Measurements from ENCODE around the gene SLC4A5.
A peak's percentile ranks its signal among the peaks of the same experiment; 100 is the strongest.
"Not testable (repeated sequence)": the region's sequence is repeated elsewhere in the genome, so short reads cannot be mapped to it uniquely, and the experiment has no call there.

SLC4A5 gene

DNA sequence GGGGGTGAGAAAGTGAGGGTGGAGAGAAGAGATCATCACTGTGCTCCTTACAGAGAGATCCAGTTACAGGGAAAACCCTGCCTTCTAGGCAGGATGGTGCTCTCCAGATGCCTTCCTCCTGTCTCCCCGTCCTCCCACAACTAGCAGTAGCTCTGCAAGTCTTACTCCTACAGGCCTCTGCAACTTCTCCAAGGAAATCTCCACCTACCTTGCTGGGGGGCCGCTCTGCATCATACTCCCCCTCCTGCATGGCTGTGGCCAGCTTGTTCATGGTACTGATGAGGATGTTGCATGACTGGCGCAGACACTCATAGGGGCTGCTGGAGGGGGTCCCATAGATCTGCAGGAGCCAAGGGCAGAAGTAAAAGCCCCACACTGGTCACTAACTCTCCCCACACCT, 22.8 kb upstream of the SLC4A5 start:
- DNase-seq = no peak

DNA sequence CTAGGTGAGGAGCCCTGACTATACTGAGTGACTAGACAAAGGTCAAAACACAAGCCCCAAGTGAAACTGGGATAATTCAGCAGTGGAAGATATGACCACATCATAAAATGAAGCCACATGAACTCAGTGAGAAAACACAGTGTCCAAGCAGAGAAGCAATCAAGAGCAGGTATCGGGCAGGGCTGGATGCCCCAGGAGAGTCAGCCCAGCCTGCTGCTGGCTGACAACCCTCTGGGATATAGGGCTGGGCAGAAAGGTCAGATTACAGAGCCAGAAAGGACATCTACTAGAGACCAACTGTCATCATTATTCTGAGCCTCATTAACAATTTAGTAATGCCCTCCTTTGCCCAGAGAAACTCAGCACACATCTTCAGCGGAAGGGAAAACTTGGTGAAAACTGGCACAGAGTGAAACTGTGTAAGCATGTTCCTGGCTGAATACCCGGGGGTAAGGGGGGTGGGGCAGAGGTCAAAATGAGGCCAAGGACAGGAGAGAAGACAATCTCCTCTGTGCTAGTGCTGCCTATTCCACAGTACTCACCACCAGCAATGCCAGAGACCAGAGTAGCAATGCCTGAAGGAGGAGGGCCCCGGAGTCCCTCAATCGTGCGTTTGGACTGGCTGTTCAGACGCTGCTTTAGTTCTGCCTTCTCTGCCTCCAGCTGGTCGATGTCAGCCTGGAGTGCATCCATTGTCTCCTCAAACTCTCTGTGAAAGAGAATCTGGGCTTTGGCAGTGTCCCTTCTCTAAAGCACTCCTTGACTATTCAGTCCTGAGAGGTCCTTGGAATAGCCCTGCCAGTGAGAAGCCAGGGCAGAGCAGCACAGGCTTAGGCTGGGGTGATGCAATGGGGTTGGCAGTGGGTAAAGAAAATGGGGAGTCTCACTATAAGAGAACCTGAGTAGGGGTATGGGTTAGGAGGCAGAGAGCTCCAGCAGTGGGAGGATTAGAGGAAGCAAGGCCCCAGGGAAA, 21.6 kb upstream of the SLC4A5 start:
- DNase-seq = no peak

- no peak for DNase-seq
These were observed 18.1 kb upstream of the SLC4A5 start for GRCh38 chr2:74361327-74361726.

DNA sequence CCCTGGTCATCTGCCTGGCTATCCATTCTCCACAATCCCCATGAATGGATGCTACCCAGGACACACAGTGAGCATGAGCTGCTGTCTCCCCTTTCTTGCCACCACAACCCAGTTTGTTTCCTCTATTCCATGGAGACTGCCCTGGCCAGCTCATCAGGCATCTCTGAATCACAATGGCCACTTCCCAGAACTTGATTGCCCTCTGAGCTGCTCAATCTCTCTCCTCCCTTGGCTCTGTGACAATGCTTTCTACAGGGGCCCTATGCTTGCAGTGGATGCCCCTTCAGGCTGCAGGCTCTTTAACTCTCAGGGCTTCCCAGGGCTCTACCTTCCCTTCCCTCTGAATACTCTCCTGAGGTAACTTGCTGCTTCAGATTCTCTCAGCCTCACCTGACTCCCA, 14.4 kb upstream of the SLC4A5 start:
- DNase-seq = no peak

- no peak for DNase-seq
These were observed 6.7 kb upstream of the SLC4A5 start for GRCh38 chr2:74349889-74350288.

- DNase-seq = no peak
These were observed 4.5 kb upstream of the SLC4A5 start for GRCh38 chr2:74347742-74348141.

- no peak for DNase-seq
These were observed 4.1 kb upstream of the SLC4A5 start for GRCh38 chr2:74347303-74347702.

DNA sequence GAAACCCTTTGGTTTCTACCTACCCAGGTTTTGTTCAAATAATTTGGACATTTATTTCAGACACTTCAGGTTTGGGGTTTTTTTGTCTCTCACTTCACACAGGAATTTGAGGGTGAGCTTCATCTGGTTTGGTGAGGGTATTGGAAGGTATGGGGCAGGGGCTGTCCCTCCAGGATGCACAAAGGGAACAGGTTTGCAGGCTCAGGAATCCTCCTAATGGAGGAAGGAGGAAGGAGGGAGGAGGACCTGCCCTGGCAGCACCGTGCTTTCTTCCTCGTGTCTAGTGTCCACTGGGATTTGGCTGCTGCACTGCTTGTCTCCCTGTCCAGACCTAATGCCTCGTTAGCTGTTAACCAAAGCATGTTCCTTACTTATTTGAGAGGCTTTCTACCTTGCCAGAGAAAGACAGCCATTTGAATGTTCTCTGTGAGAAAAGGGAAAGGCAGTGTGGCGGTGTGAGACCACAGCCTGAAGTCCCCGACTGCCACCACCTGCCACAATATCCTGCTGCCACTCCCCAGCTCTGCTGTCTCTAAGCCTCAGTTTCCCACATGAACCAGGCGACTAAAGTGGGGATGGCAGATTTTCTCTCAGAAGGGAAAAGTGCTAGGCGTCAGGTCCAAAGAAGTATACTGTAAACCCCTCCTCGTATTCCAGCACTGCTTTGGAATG, 2.2 kb upstream of the SLC4A5 start:
- no peak for DNase-seq

DNA sequence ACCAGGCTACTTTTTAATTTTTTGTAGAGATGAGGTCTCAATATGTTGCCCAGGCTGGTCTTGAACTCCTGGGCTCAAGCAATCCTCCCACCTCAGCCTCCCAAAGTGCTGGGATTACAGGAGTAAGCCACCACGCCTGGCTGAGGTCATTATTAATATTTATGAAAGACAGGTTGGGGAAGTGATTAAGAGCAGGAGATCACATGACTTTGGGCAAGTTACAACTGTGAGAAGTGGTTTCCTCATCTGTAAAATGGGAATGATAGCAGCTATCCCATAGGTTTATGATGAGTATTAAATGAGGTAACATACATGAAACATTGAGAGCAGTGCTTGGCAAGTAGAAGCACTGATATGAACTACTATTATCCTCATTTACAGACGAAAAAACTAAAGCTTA, 7.0 kb downstream of the SLC4A5 start:
- DNase-seq = not testable (repeated sequence)

DNA sequence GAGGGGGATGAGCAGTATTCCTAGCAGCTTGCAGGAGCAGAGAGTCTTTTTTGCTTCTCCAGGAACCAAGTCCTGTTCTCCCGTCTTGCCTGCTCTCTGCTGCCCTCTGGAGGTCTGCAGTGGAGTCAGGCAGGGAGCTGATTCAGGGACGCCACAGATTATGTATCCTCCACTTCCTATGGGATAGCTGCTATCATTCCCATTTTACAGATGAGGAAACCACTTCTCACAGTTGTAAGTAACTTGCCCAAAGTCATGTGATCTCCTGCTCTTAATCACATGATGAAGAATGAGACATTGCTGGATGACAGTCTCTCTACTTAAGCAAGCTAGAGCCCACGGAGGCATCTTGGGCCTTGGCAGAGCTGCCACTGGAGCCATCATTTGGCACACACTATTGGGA, 8.3 kb downstream of the SLC4A5 start:
- DNase-seq = peak; percentile 72

DNA sequence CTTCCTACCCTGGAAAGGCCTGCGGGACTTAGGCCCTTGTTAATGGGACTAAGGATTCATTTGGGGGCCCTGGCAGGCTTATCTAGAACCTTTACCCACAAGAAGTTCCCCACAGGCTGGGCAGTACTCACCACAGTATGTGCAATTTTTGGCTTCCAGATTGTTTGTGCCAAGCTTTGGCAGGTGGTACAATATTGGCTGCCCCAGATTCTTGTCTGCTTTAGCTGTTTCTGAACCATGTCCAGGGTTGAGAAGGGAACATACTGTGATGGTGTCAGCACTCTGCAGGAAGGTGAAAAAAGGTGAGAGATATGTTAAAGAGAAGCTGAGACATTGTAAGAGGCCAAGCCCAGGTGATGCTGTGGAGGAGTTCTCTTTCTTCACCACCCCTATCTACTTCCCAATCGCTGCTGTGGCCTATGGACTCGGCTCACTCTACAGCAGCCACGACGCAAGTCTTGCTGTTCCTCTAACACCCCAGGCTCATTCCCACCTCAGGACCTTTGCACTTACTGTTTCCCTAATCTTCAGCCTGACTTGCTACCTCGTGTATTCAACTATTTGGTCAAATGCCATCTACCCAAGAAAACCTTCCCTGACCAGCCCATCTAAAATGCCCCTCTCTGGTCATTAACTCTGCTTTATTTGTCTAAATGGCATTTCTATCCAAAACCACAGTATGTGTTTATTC, 9.2 kb downstream of the SLC4A5 start:
- no peak for DNase-seq

GRCh38 chr2:74333175-74333574, 10.0 kb downstream of the SLC4A5 start:
- no peak for DNase-seq

DNA sequence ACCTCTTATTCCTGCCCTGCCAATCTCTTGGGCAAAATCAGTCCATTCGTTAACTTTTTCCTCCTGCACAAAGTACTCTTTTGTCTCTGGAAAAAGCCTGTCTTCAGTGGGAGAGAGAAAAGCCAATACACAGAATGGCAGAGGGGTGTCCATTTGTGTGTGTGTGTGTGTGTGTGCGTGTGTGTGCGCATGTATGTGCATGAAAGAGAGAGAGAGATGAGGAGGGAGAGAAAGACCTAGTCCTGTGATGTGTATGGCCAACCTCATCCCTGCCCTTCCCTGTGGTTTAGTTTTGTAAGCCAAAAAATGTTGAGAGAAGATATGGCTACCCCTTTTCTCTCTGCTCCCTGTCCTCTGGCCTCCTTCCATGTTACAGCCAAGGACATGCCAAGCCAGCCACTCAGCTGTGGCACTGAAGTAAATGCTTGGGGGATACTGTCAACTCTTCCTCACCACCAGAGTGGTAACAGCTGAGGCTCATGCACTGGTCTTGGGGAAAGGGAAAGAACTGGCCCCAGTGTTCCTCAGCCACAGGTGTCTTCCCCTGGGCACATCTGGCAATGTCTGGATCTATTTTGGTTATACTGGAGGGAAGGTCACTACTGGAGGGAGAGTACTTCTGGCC, 10.6 kb downstream of the SLC4A5 start:
- no peak for DNase-seq

GRCh38 chr2:74328573-74328972, 14.6 kb downstream of the SLC4A5 start:
- no peak for DNase-seq

DNA sequence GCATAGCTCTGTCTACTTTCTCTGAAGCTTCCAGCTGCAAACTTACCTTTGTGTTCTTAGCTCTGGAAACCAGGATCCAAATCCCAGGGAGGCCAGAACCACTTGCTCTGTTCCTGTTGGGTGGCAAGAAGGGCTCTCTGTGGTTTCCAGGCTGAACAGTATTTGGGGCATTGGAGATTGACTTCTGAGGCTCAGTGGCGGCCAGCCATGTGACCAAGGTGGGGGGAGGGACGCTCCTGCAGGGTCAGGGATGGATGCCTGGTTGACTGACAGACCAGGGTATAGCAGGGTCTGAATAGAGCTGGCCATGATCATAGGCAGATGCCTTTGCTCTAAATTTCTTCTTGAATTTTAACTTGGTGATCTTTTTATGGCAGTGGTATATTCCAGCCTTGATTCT, 15.1 kb downstream of the SLC4A5 start:
- DNase-seq = no peak

GRCh38 chr2:74327627-74328026, 15.6 kb downstream of the SLC4A5 start:
- DNase-seq = no peak

DNA sequence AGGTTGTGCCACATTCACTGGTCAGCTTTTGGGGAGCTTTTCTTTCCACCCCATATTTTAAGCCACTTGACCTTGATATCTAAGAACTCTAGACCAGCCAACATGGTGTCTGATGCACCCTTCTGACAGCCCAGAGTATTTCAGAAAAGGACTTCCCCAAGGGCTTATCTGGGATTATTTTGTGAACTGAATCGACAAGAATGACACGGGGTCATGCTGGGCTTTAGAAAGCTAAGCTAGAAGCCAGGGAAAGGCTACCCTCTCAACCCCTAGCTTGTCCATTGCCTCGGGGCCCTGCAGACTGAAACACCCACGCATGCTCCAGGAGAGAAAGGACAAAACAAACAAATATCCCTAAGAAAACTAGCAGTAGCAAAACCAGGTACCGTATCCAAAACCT, 16.0 kb downstream of the SLC4A5 start:
- no peak for DNase-seq

- DNase-seq = no peak
These were observed 17.4 kb downstream of the SLC4A5 start for GRCh38 chr2:74325815-74326214.

DNA sequence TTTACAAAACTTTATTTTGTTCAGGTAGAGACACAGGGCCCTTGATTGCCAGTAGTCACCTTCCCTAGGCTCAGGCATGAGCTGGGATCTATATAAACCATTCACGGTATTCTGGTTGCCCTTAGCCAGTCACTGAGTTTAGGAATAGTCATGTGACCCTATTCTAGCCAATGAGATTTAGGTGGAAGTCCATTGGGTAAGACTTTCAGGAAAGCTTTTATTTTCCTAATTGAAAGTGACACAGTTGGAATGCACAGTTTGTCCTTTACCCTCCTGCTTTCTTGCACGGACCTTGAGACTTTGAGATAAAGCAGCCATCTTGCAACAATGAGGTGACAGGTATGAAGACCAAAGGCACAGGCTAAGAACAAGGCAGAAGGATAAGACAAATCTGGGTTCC, 21.5 kb downstream of the SLC4A5 start:
- DNase-seq = no peak

DNA sequence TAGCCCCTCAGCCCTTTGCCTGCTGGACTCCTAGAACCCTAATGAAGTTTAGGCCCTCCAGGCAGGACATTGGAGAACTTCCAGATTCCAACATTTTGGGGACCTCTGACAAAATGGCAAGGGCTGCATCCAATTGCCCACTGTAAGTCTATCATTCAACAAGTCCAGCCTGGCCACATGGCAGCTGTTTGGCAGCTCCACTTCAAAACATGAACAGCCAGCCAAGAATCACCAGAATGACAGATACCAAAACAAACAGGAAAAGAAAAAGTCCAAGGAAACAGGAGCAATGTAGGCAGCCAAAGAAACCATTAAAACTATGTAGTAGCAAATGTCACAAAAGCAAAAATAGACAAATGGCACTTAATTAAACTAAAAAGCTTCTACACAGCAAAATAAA, 25.5 kb downstream of the SLC4A5 start:
- DNase-seq = no peak

DNA sequence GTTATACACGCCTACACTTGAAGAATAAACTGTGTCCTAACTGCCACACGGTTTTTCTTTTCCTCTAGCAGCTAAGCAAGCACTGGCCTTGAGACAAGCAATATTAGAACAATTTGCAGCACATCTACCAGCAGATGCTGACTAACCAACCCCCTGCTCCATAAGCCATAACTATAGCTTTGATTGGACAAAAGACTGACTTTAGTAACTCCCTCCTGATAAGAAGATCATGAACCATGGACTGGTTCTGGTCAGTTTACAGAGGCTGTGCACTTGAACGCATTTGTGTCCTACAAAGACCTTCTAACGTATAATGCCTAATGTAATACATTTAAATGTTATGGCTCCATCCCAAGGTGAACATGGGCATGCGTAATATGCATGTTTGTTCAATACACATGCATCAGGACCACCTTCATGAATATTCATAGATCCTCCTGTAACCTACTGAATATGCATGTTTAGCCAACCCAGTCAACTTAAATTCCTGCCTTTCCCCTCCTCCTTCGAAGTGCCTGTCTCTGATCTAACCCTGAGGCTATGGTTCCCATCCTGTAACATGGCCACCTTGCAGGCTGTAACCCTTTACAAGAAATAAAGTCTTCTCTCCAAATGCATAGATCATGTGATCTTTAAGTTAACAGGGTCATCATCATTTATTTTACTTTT, 26.5 kb downstream of the SLC4A5 start:
- no peak for DNase-seq

DNA sequence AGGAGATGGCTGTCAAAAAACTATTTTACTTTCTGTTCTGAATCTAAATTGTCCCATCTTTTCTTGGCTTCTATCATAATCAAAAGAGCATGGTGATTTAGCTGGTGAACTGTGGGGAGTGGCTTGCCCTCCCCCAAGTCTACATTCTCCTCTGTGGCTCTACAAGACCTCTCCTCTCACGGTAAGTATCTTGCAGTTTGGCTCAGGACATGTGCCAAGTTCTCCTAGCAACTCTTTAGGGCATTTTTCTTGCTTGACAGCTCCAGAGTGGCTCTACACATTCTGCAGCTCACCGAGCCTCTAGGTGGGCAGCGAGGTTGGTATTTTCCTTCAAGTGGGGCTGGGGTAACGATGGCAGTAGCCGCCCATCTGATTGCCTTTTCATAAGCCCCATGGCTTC, 29.1 kb downstream of the SLC4A5 start:
- DNase-seq = no peak

DNA sequence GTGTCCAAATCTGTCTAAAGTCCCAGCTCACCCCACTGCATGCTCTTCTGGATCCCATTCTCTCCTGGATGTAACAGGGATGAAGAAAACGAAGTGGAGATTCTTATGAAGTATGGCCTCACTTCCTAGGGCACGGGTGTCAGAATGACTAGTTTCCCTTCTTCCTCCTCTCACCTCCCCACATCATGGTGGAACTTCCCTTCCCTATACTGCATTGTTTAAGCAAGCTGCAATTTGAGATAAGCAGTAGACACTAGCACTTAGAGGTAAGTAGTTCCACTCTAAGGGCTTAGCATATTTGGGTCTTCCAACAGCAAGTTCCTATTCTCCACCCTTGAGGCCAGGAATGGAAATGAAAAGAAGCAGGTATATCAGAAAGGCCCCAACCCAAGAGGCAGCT, 29.7 kb downstream of the SLC4A5 start:
- DNase-seq = no peak

Data from stimulated activated CD4-positive, alpha-beta T cell treated with anti-CD3 and anti-CD28 coated beads, Interleukin-12 subunit alpha, Interleukin-12 subunit beta, amount 100 ng/mL, for 4 hours (primary cell).